Transverse colon (tissue), 4 donors: ENCODE measurements around the gene KCNS1. TPM values are rescaled to one million over a fixed set of nuclear protein-coding genes. Genes with fewer than 3 reads are reported as not detected.

Source experiments
- DNase-seq: peaks from one replicate; pipeline ENCODE4 v3.0.0-alpha.2; 2019
- H3K27ac ChIP-seq, 4 donors: fragments of 200-600 bp; sonication (generic); 2 replicates each; pipeline ENCODE4 v1.5.1; 2016 to 2018; ENCODE audit warnings: inconsistent platforms in 4 of 4
- H3K27me3 ChIP-seq: fragments of 200-600 bp; sonication (generic); 2 replicates; pipeline ENCODE4 v1.5.1; 2017; ENCODE audit warnings: inconsistent platforms
- H3K36me3 ChIP-seq, 4 donors: fragments of 200-600 bp; sonication (generic); 2 replicates each; pipeline ENCODE4 v1.5.1; 2017 to 2019; ENCODE audit warnings: inconsistent platforms in 4 of 4
- H3K4me1 ChIP-seq, 4 donors: fragments of 200-600 bp; sonication (generic); 2 replicates each; pipeline ENCODE4 v1.5.1; 2017 to 2020; ENCODE audit warnings: inconsistent platforms in 4 of 4
- H3K4me3 ChIP-seq, 4 donors: fragments of 200-600 bp; sonication (generic); 1 replicate in 1 of 4; 2 replicates in 3 of 4; pipeline versions ENCODE4 v1.5.1 to v1.6.1; 2017 to 2019; ENCODE audit warnings: inconsistent platforms in 4 of 4
- H3K9me3 ChIP-seq, 2 donors: fragments of 200-600 bp; sonication (generic); 2 replicates each; pipeline ENCODE4 v1.5.1; 2017 to 2019; ENCODE audit warnings: inconsistent platforms in 2 of 2
- EP300 ChIP-seq: sonication (generic); formaldehyde crosslinking; IDR thresholded peaks from one replicate; pipeline ENCODE4 v1.6.1; 2017; ENCODE audit warnings: antibody characterized with exemption, low read depth
- POLR2A ChIP-seq: fragments of 450-650 bp; IDR thresholded peaks from one replicate; pipeline ENCODE4 v1.6.1; 2016; ENCODE audit warnings: antibody characterized with exemption, mild to moderate bottlenecking, moderate library complexity
- POLR2AphosphoS5 ChIP-seq, 3 donors: sonication (generic); formaldehyde crosslinking; IDR thresholded peaks; one replicate each; pipeline ENCODE4 v1.6.1; 2016; ENCODE audit warnings: antibody characterized with exemption in 3 of 3
- WGBS, 2 donors: methylation state at CpG; one replicate each; pipeline ENCODE4 v1.1.5; 2018; ENCODE audit warnings: low coverage in 1 of 2; 5-methylcytosine and 5-hydroxymethylcytosine counted together
- in situ Hi-C, 4 donors: fragments of 200-750 bp; cut with MboI; loops; one replicate each; pipeline versions ENCODE4 v1.15.0 to v1.15.1; 2017; ENCODE audit warnings: low sequenced_read_pairs in 3 of 4, low pct_ligation_motif_present in 1 of 4, low pct_unique_long_range_greater_than_20kb in 1 of 4
- intact Hi-C: fragments of 100-400 bp; cut with DNase I; formaldehyde crosslinking; loops from one replicate; pipeline ENCODE4 v1.15.1; 2023; ENCODE audit warnings: low total_unique reads
- total RNA-seq, 4 donors: library from RNA; depleted of rRNA; stranded (reverse); fragments of >200 nt; gene quantifications; one replicate each; pipeline ENCODE4 v1.1.0, GENCODE V29; 2016
- TF ChIP-seq, protein P1 (sequence below), 5 experiments: fragments of 200-600 bp in 3 of 5; fragments of 450-650 bp in 2 of 5; sonication (generic) in 3 of 5; IDR thresholded peaks; 1 replicate in 2 of 5; 2 replicates in 3 of 5; pipeline ENCODE4 v1.5.1; 2016 to 2017; ENCODE audit warnings: antibody characterized with exemption in 5 of 5, inconsistent platforms in 3 of 5, mild to moderate bottlenecking in 2 of 5, moderate library complexity in 1 of 5

The KCNS1 gene
- total RNA-seq, 4 donors from 2014 or later: 0.55 to 0.64 TPM; not detected in 2

DNA sequence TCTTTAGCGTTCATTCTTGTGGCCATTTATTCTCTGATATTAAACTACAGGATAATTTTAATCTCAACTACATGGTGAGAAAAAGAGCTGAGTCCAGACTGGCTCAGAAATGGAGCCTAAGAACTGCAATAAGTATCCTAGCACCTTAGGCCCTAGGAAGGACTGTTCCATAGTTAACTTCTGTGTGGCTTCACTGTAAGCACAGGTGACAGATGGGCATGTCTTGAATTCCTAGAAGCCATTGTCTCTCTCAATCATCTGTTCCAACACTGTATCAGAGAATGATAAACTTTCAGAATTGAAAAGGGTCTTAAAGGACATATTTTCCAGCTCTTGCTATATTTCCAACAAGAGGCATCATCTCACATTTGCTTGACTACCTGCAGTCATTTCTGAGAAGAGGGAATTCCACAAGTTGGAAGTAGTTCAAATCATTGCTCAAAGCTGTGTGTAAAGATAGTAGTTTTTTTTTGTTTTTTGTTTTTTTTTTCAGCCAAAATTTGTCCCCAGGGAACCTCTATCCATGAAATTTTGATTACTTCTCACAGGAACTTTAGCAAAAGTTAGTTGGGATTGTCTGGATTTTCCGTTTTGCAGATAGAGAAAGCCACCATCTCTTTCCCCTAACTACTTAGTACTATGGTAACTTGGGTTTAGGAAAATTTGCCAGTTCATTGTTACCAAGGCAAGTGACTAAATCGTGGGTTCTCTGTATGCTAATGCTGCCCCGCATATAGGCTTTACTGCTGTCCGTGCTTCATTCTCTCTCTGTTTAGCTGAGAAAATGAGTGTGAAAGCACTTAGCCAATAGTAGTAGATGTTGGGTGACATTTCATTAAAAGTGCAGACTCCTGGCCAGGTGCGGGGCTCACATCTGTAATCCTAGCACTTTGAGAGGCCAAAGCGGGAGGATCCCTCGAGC is 47.2 kb downstream of the KCNS1 start:
- no peak for DNase-seq
- Histone ChIP-seq H3K27me3 (no peaks in the 10 kb centered on the region), H3K4me1 (peaks cover 0 to 44% (median 8%) of the 10 kb centered on the region in 4 donors), H3K27ac (peak overlapping the region in 3 of 4 donors; percentile 17 to 37 (median 20)), H3K4me3 (no peak overlapping the region), H3K36me3 (peaks cover 0 to 13% (median 0%) of the 10 kb centered on the region in 4 donors), H3K9me3 (no peaks in the 10 kb centered on the region)
- TF ChIP-seq POLR2A (no peak), POLR2AphosphoS5 (IDR thresholded peaks at IDR 0.05) (no peak), EP300 (no peak)
- TF ChIP-seq, protein P1, sequence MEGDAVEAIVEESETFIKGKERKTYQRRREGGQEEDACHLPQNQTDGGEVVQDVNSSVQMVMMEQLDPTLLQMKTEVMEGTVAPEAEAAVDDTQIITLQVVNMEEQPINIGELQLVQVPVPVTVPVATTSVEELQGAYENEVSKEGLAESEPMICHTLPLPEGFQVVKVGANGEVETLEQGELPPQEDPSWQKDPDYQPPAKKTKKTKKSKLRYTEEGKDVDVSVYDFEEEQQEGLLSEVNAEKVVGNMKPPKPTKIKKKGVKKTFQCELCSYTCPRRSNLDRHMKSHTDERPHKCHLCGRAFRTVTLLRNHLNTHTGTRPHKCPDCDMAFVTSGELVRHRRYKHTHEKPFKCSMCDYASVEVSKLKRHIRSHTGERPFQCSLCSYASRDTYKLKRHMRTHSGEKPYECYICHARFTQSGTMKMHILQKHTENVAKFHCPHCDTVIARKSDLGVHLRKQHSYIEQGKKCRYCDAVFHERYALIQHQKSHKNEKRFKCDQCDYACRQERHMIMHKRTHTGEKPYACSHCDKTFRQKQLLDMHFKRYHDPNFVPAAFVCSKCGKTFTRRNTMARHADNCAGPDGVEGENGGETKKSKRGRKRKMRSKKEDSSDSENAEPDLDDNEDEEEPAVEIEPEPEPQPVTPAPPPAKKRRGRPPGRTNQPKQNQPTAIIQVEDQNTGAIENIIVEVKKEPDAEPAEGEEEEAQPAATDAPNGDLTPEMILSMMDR (IDR thresholded peaks at IDR 0.05): no peak
- WGBS, 2 donors: 79 to 92% methylated on average over 2 to 8 of the region's 8 CpGs
- intact Hi-C loops: loop anchor here (10.0 kb wide), 1 partner anchor 241 kb away; no protein-coding TSS in a partner anchor
- in situ Hi-C loops: no loop called here

DNA sequence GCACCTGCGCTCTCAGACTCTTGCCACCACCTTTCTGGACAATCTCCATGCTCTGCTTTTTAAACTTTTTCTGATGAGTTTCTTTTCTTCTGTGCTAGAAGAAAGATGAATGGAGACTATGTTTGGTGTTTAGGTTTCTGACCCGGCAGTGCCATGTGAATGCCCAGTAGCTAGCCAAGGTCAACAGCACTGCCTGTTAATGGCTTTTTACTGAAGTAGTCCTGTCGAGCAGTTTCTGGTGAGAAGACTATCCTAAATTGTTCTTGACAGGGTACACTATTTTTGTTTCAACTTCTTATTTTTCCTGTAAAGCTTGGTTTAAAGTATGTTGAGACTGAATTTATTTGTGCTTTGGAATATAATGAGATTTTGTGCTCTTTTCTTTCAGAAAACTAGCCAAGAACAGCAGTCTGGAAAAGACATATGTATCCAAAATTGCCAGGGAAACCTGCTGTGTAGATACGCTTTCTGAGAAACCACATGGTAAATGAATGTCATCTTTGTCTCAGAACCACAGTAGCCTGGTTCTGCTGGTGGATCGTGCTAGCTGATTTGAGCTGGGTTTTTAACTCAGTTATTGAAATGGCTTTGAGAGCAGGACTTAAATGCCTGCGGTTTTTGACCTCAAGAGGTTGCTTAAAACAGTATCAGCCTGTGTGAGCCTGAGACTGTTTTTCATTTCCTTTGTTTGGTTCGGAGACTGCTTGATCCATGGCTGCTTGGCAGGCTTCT is 48.1 kb downstream of the KCNS1 start:
- no peak for DNase-seq
- Histone ChIP-seq H3K4me1 (peaks cover 0 to 38% (median 8%) of the 10 kb centered on the region in 4 donors), H3K27ac (peak overlapping the region in 3 of 4 donors; percentile 20 to 37 (median 37)), H3K36me3 (peaks cover 0 to 13% (median 0%) of the 10 kb centered on the region in 4 donors), H3K9me3 (no peaks in the 10 kb centered on the region), H3K4me3 (no peak overlapping the region), H3K27me3 (no peaks in the 10 kb centered on the region)
- in situ Hi-C loops: no loop called here
- WGBS, 2 donors: 77 to 83% methylated on average over 3 to 7 of the region's 7 CpGs
- TF ChIP-seq POLR2AphosphoS5 (IDR thresholded peaks at IDR 0.05): no peak
- TF ChIP-seq, protein P1 (IDR thresholded peaks at IDR 0.05): no peak
- TF ChIP-seq POLR2A: no peak
- TF ChIP-seq EP300: no peak
- intact Hi-C loops: loop anchor here (10.0 kb wide), 1 partner anchor 242 kb away; no protein-coding TSS in a partner anchor

DNA sequence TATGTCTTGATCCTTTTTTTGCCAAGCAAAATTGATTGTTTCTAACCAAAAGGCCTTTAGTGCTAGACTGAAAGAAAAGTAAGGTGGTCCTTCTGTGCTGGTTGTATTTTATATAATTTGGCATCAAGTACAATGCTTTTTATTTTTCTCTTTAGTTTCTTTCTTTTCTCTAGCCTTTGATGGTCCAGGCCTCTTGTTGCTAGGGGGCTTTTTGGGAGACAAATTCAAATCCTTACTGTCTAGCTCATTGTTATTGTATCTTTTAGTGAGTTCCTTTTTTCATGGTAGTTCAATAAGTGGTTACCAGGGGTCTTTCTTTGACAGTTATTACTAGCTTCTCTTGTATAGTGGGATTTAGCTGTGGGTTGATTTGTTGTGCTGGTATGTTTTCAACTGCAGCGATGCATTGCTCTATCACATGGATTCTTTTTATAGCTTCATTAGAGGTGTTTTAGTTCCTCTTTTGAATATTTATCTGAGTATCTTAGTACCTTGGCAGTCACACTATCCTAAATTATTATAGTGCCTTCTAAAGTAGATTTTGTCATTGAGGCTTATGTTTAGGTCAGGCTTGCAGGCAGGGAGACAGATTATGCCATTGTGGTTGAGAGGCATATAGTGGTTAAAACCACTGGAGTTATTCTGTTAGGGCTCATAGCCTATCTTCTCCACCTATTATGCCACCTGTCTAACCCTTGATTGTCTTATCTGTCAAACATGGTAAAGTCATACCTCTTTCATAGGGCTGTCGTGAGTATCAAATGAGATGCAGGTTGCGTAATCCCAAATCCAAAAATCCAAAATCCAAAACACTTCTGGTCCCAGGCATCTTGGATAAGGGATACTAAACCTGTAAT is 49.5 kb downstream of the KCNS1 start:
- intact Hi-C loops (loop anchor here (10.0 kb wide), 1 partner anchor 243 kb away; no protein-coding TSS in a partner anchor), in situ Hi-C loops (no loop called here)
- no peak for DNase-seq
- Histone ChIP-seq H3K27me3 (no peaks in the 10 kb centered on the region), H3K4me1 (peaks cover 0 to 38% (median 8%) of the 10 kb centered on the region in 4 donors), H3K36me3 (peaks cover 0 to 6% (median 0%) of the 10 kb centered on the region in 4 donors), H3K27ac (peak overlapping the region in 1 of 4 donors; percentile 8), H3K9me3 (no peaks in the 10 kb centered on the region), H3K4me3 (no peak overlapping the region)
- TF ChIP-seq, protein P1 (IDR thresholded peaks at IDR 0.05): no peak
- TF ChIP-seq POLR2A (no peak), EP300 (no peak), POLR2AphosphoS5 (IDR thresholded peaks at IDR 0.05) (no peak)
- WGBS, 2 donors: 81 to 86% methylated on average over 2 to 3 of the region's 3 CpGs
